ENCODE data around the gene GPT2.

GRCh38 chr16:46889245-46889941, 5.2 kb downstream of the GPT2 start:
- TF ChIP-seq CTCF (IDR thresholded peaks at IDR 0.05), result no peak
- no peak for TF ChIP-seq ZFX (IDR thresholded peaks at IDR 0.05; ENCODE audit: borderline replicate concordance)
